ENCODE results near the gene NKAIN2. TPM values are rescaled to one million over a fixed set of nuclear protein-coding genes. Genes with fewer than 3 reads are reported as not detected.

The NKAIN2 gene
- total RNA-seq, 1 experiment from 2014 or later = 2.7 TPM

- intact Hi-C loops (cut with micrococcal nuclease) = no loop called here
- no peaks in the 10 kb centered on the region for H3K36me3 Mint-ChIP-seq (ENCODE audit: insufficient read depth, unreplicated experiment)
- ChIA-PET CTCF (no interaction called here), POLR2A (no interaction called here)
- no peak overlapping the region for H3K4me3 Mint-ChIP-seq (ENCODE audit: unreplicated experiment)
- TF ChIP-seq CTCF (IDR thresholded peaks at IDR 0.05; ENCODE audit: unreplicated experiment) = no peak
- H3K27me3 Mint-ChIP-seq (ENCODE audit: insufficient read depth, unreplicated experiment) = no peaks in the 10 kb centered on the region
- no peaks in the 10 kb centered on the region for H3K9me3 Mint-ChIP-seq (ENCODE audit: unreplicated experiment)
- no peak overlapping the region for H3K27ac Mint-ChIP-seq (ENCODE audit: low read depth, unreplicated experiment)
- no peak for DNase-seq (ENCODE audit: unreplicated experiment)
- no TSS peak for BruUV-seq (replicated peaks)
- no peaks in the 10 kb centered on the region for H3K4me1 Mint-ChIP-seq (ENCODE audit: insufficient read depth, unreplicated experiment)
These were observed 801.1 kb downstream of the NKAIN2 start for GRCh38 chr6:124604719-124605118.

GRCh38 chr6:124607119-124607627 lies 803.5 kb downstream of the NKAIN2 start:
- ChIA-PET CTCF (interaction anchor here (0.5 kb wide), 1 partner anchor 745 kb away, joined by 3 read pairs; no protein-coding TSS in a partner anchor), POLR2A (no interaction called here)
- Mint-ChIP-seq H3K4me1 (ENCODE audit: insufficient read depth, unreplicated experiment) (no peaks in the 10 kb centered on the region), H3K4me3 (ENCODE audit: unreplicated experiment) (no peak overlapping the region), H3K9me3 (ENCODE audit: unreplicated experiment) (no peaks in the 10 kb centered on the region), H3K27me3 (ENCODE audit: insufficient read depth, unreplicated experiment) (no peaks in the 10 kb centered on the region), H3K27ac (ENCODE audit: low read depth, unreplicated experiment) (no peak overlapping the region), H3K36me3 (ENCODE audit: insufficient read depth, unreplicated experiment) (no peaks in the 10 kb centered on the region)
- DNase-seq (ENCODE audit: unreplicated experiment) = no peak
- TF ChIP-seq CTCF (IDR thresholded peaks at IDR 0.05; ENCODE audit: unreplicated experiment) = no peak
- intact Hi-C loops (cut with micrococcal nuclease) = no loop called here
- BruUV-seq (replicated peaks) = no TSS peak

GRCh38 chr6:124613031-124613430 lies 809.4 kb downstream of the NKAIN2 start:
- Mint-ChIP-seq H3K9me3 (ENCODE audit: unreplicated experiment) (no peaks in the 10 kb centered on the region), H3K27ac (ENCODE audit: low read depth, unreplicated experiment) (no peak overlapping the region), H3K4me3 (ENCODE audit: unreplicated experiment) (no peak overlapping the region), H3K36me3 (ENCODE audit: insufficient read depth, unreplicated experiment) (no peaks in the 10 kb centered on the region), H3K4me1 (ENCODE audit: insufficient read depth, unreplicated experiment) (no peaks in the 10 kb centered on the region), H3K27me3 (ENCODE audit: insufficient read depth, unreplicated experiment) (no peaks in the 10 kb centered on the region)
- no TSS peak for BruUV-seq (replicated peaks)
- DNase-seq (ENCODE audit: unreplicated experiment) = no peak
- no peak for TF ChIP-seq CTCF (IDR thresholded peaks at IDR 0.05; ENCODE audit: unreplicated experiment)
- intact Hi-C loops (cut with micrococcal nuclease) = no loop called here
- CTCF ChIA-PET = interaction anchor here (0.6 kb wide), 1 partner anchor 187 kb away, joined by 3 read pairs; no protein-coding TSS in a partner anchor
- POLR2A ChIA-PET = interaction anchor here (0.7 kb wide), 1 partner anchor 133 kb away, joined by 3 read pairs; no protein-coding TSS in a partner anchor

GRCh38 chr6:124622351-124622750 lies 818.7 kb downstream of the NKAIN2 start:
- ChIA-PET CTCF (no interaction called here), POLR2A (no interaction called here)
- Mint-ChIP-seq H3K27me3 (ENCODE audit: insufficient read depth, unreplicated experiment) (no peaks in the 10 kb centered on the region), H3K27ac (ENCODE audit: low read depth, unreplicated experiment) (no peak overlapping the region), H3K4me3 (ENCODE audit: unreplicated experiment) (no peak overlapping the region), H3K4me1 (ENCODE audit: insufficient read depth, unreplicated experiment) (peaks cover 6% of the 10 kb centered on the region), H3K9me3 (ENCODE audit: unreplicated experiment) (no peaks in the 10 kb centered on the region), H3K36me3 (ENCODE audit: insufficient read depth, unreplicated experiment) (no peaks in the 10 kb centered on the region)
- BruUV-seq (replicated peaks) = no TSS peak
- DNase-seq (ENCODE audit: unreplicated experiment) = no peak
- intact Hi-C loops (cut with micrococcal nuclease) = no loop called here
- no peak for TF ChIP-seq CTCF (IDR thresholded peaks at IDR 0.05; ENCODE audit: unreplicated experiment)
